ENCODE data around the gene S100A3.
"Not testable (repeated sequence)": the region's sequence is repeated elsewhere in the genome, so short reads cannot be mapped to it uniquely, and the experiment has no call there.

The S100A3 gene

GRCh38 chr1:153534925-153535241 is 14.2 kb downstream of the S100A3 start:
- no peak for DNase-seq (ENCODE audit: low spot score)

GRCh38 chr1:153534226-153534924 is 14.7 kb downstream of the S100A3 start:
- no peak for DNase-seq (ENCODE audit: low spot score)

- DNase-seq (ENCODE audit: low spot score), result peak; percentile 85
These were observed 15.3 kb downstream of the S100A3 start for GRCh38 chr1:153533689-153534201.

- DNase-seq (ENCODE audit: low spot score), result peak; percentile 88
These were observed 16.1 kb downstream of the S100A3 start for GRCh38 chr1:153532769-153533599.

GRCh38 chr1:153532181-153532580 is 16.9 kb downstream of the S100A3 start:
- DNase-seq (ENCODE audit: low spot score), result no peak

- no peak for DNase-seq (ENCODE audit: low spot score)
These were observed 17.4 kb downstream of the S100A3 start for GRCh38 chr1:153531638-153532037.

GRCh38 chr1:153527683-153528040 is 21.4 kb downstream of the S100A3 start:
- no peak for DNase-seq (ENCODE audit: low spot score)

- no peak for DNase-seq (ENCODE audit: low spot score)
These were observed 21.9 kb downstream of the S100A3 start for GRCh38 chr1:153527023-153527682.

- no peak for DNase-seq (ENCODE audit: low spot score)
These were observed 22.9 kb downstream of the S100A3 start for GRCh38 chr1:153526132-153526543.

- no peak for DNase-seq (ENCODE audit: low spot score)
These were observed 23.9 kb downstream of the S100A3 start for GRCh38 chr1:153525088-153525728.

- DNase-seq (ENCODE audit: low spot score), result not testable (repeated sequence)
These were observed 26.6 kb downstream of the S100A3 start for GRCh38 chr1:153522353-153523048.

- DNase-seq (ENCODE audit: low spot score), result not testable (repeated sequence)
These were observed 27.2 kb downstream of the S100A3 start for GRCh38 chr1:153521808-153522207.

- no peak for DNase-seq (ENCODE audit: low spot score)
These were observed 28.1 kb downstream of the S100A3 start for GRCh38 chr1:153520818-153521476.

GRCh38 chr1:153520137-153520691 is 28.8 kb downstream of the S100A3 start:
- DNase-seq (ENCODE audit: low spot score), result not testable (repeated sequence)

- no peak for DNase-seq (ENCODE audit: low spot score)
These were observed 29.8 kb downstream of the S100A3 start for GRCh38 chr1:153519242-153519641.

GRCh38 chr1:153515504-153516394 is 33.3 kb downstream of the S100A3 start:
- DNase-seq (ENCODE audit: low spot score), result no peak

- no peak for DNase-seq (ENCODE audit: low spot score)
These were observed 35.4 kb downstream of the S100A3 start for GRCh38 chr1:153513666-153514065.

GRCh38 chr1:153513023-153513422 is 36.0 kb downstream of the S100A3 start:
- no peak for DNase-seq (ENCODE audit: low spot score)

GRCh38 chr1:153510984-153511410 is 38.1 kb downstream of the S100A3 start:
- DNase-seq (ENCODE audit: low spot score), result peak; percentile 86

All from AG08396 (cell line).